Neuron (in vitro differentiated cells): Measurements from ENCODE around the gene HNF4A.

Experiments
- H2AFZ ChIP-seq: one replicate; pipeline ENCODE4 v1.6.1; 2013; ENCODE audit warnings: low read depth, mild to moderate bottlenecking, inconsistent platforms, low read length, moderate library complexity
- H3K27me3 ChIP-seq: one replicate; pipeline ENCODE4 v1.6.1; 2013; ENCODE audit warnings: low read length; ENCODE audit not compliant: insufficient read depth
- H3K36me3 ChIP-seq: one replicate; pipeline ENCODE4 v1.6.1; 2013; ENCODE audit warnings: low read length; ENCODE audit not compliant: insufficient read depth
- H3K4me1 ChIP-seq: one replicate; pipeline ENCODE4 v1.6.1; 2013; ENCODE audit warnings: low read length; ENCODE audit not compliant: insufficient read depth
- H3K4me3 ChIP-seq: 2 replicates; pipeline ENCODE4 v1.5.1; 2013; ENCODE audit warnings: mild to moderate bottlenecking, low read length, moderate library complexity
- H3K9me3 ChIP-seq: one replicate; pipeline ENCODE4 v1.6.1; 2013; ENCODE audit warnings: low read length

The HNF4A gene

GRCh38 chr20:44480097-44480496 lies 124.6 kb downstream of the HNF4A start:
- no peaks in the 10 kb centered on the region for H3K9me3 ChIP-seq
- no peak overlapping the region for H2AFZ ChIP-seq
- H3K36me3 ChIP-seq, result peaks cover 37% of the 10 kb centered on the region
- no peaks in the 10 kb centered on the region for H3K27me3 ChIP-seq
- no peak overlapping the region for H3K4me3 ChIP-seq
- H3K4me1 ChIP-seq, result peaks cover 5% of the 10 kb centered on the region

- no peaks in the 10 kb centered on the region for H3K9me3 ChIP-seq
- peaks cover 45% of the 10 kb centered on the region for H3K36me3 ChIP-seq
- no peaks in the 10 kb centered on the region for H3K27me3 ChIP-seq
- no peak overlapping the region for H2AFZ ChIP-seq
- H3K4me1 ChIP-seq, result no peaks in the 10 kb centered on the region
- no peak overlapping the region for H3K4me3 ChIP-seq
These were observed 126.4 kb downstream of the HNF4A start for GRCh38 chr20:44481719-44482416.

- Histone ChIP-seq H3K9me3 (no peaks in the 10 kb centered on the region), H3K4me3 (no peak overlapping the region), H2AFZ (no peak overlapping the region), H3K4me1 (no peaks in the 10 kb centered on the region), H3K36me3 (peaks cover 47% of the 10 kb centered on the region), H3K27me3 (no peaks in the 10 kb centered on the region)
These were observed 127.6 kb downstream of the HNF4A start for GRCh38 chr20:44483112-44483511.
